Neural cell (in vitro differentiated cells): Measurements from ENCODE around the gene RAB42. TPM values are rescaled to one million over a fixed set of nuclear protein-coding genes. Genes with fewer than 3 reads are reported as not detected.
"Not testable (repeated sequence)": the region's sequence is repeated elsewhere in the genome, so short reads cannot be mapped to it uniquely, and the experiment has no call there.

ENCODE experiments used
- H2AFZ ChIP-seq: fragments of 200-600, 300-800 bp; sonication (generic), shearing (Covaris generic); 2 replicates; pipeline ENCODE4 v1.6.0; 2014; ENCODE audit warnings: low read depth, mild to moderate bottlenecking, antibody characterized with exemption, low read length, moderate library complexity
- H3F3A ChIP-seq: fragments of 200-600 bp; shearing (Covaris generic); 2 replicates; pipeline ENCODE4 v1.6.1; 2016; ENCODE audit warnings: mild to moderate bottlenecking, moderate library complexity, mixed read lengths, antibody characterized with exemption, low read length; ENCODE audit not compliant: insufficient read depth, poor library complexity, severe bottlenecking
- H3K27ac ChIP-seq: fragments of 200-600, 300-800 bp; sonication (generic), shearing (Covaris generic); 2 replicates; pipeline ENCODE4 v1.5.1; 2014; ENCODE audit warnings: mild to moderate bottlenecking, low read length, moderate library complexity
- H3K27me3 ChIP-seq: fragments of 300-800, 200-600 bp; sonication (generic), shearing (Covaris generic); 2 replicates; pipeline ENCODE4 v1.6.0; 2014; ENCODE audit warnings: mild to moderate bottlenecking, low read depth, low read length, moderate library complexity; ENCODE audit not compliant: insufficient read depth
- H3K36me3 ChIP-seq: fragments of 300-800, 200-600 bp; sonication (generic), shearing (Covaris generic); 2 replicates; pipeline ENCODE4 v1.5.1; 2014; ENCODE audit warnings: mild to moderate bottlenecking, antibody characterized with exemption, low read length, moderate library complexity; ENCODE audit not compliant: insufficient read depth
- H3K4me2 ChIP-seq: fragments of 300-800, 200-600 bp; sonication (generic), shearing (Covaris generic); 2 replicates; pipeline ENCODE4 v1.6.0; 2014; ENCODE audit warnings: mild to moderate bottlenecking, low read length
- H3K4me3 ChIP-seq: fragments of 300-800, 200-600 bp; sonication (generic), shearing (Covaris generic); 2 replicates; pipeline ENCODE4 v1.5.1; 2014; ENCODE audit warnings: mild to moderate bottlenecking, low read length, moderate library complexity
- H3K79me2 ChIP-seq: fragments of 200-600 bp; shearing (Covaris generic); replicated peaks from 2 replicates; pipeline ENCODE4 v1.6.0; 2014; ENCODE audit warnings: mild to moderate bottlenecking, low read length, moderate library complexity; ENCODE audit not compliant: insufficient read depth
- H3K9ac ChIP-seq: fragments of 300-800, 200-600 bp; sonication (generic), shearing (Covaris generic); 2 replicates; pipeline ENCODE4 v1.6.1; 2016; ENCODE audit warnings: mild to moderate bottlenecking, low read length, mixed read lengths
- H3K9me2 ChIP-seq: fragments of 200-600 bp; shearing (Covaris generic); 2 replicates; pipeline ENCODE4 v1.6.1; 2016; ENCODE audit warnings: mild to moderate bottlenecking, low read length, mixed read lengths; ENCODE audit not compliant: insufficient read depth
- H3K9me3 ChIP-seq: fragments of 200-600, 300-800 bp; sonication (generic), shearing (Covaris generic); 2 replicates; pipeline ENCODE4 v1.6.1; 2016; ENCODE audit warnings: mild to moderate bottlenecking, mixed run types, low read length, moderate library complexity, mixed read lengths
- H4K20me1 ChIP-seq: fragments of 200-600 bp; shearing (Covaris generic); 2 replicates; pipeline ENCODE4 v1.6.1; 2016; ENCODE audit warnings: mild to moderate bottlenecking, mixed run types; ENCODE audit not compliant: insufficient read depth
- EP300 ChIP-seq: fragments of 450-650 bp; conservative IDR thresholded peaks from 2 replicates; pipeline ENCODE4 v1.6.1; 2014; ENCODE audit warnings: antibody characterized with exemption, mild to moderate bottlenecking, moderate library complexity; ENCODE audit not compliant: poor library complexity, severe bottlenecking
- EZH2 ChIP-seq: fragments of 200-600, 300-800 bp; shearing (Covaris generic), sonication (generic); IDR thresholded peaks from 2 replicates; pipeline ENCODE4 v1.6.1; 2014; ENCODE audit warnings: antibody characterized with exemption, low read length, borderline replicate concordance, mild to moderate bottlenecking; ENCODE audit not compliant: insufficient read depth, poor library complexity, severe bottlenecking
- MXI1 ChIP-seq: fragments of 450-650 bp; conservative IDR thresholded peaks from 2 replicates; pipeline ENCODE4 v1.6.1; 2014; ENCODE audit warnings: antibody characterized with exemption, mild to moderate bottlenecking; ENCODE audit not compliant: poor library complexity, severe bottlenecking
- POLR2AphosphoS5 ChIP-seq: IDR thresholded peaks from 2 replicates; pipeline ENCODE4 v1.6.1; 2012
- RAD21 ChIP-seq: fragments of 450-650 bp; conservative IDR thresholded peaks from 2 replicates; pipeline ENCODE4 v1.6.1; 2014; ENCODE audit warnings: antibody characterized with exemption, mild to moderate bottlenecking, moderate library complexity
- SMC3 ChIP-seq: fragments of 450-650 bp; conservative IDR thresholded peaks from 2 replicates; pipeline ENCODE4 v1.6.1; 2014; ENCODE audit warnings: antibody characterized with exemption, mild to moderate bottlenecking, moderate library complexity; ENCODE audit not compliant: poor library complexity
- TAF1 ChIP-seq: IDR thresholded peaks from 2 replicates; pipeline ENCODE4 v1.6.1; 2012; ENCODE audit warnings: low read depth
- polyA plus RNA-seq: library from polyadenylated mRNA; depleted of rRNA; stranded (reverse); fragments of >200 nt; gene quantifications from 2 replicates; pipeline ENCODE4 v1.2.3, GENCODE V29; 2014
- TF ChIP-seq, protein P1 (sequence below): IDR thresholded peaks from 2 replicates; pipeline ENCODE4 v1.6.1; 2012; ENCODE audit warnings: borderline replicate concordance
- TF ChIP-seq, protein P2 (sequence below): fragments of 450-650 bp; IDR thresholded peaks from 2 replicates; pipeline ENCODE4 v1.5.1; 2014; ENCODE audit warnings: antibody characterized with exemption, mild to moderate bottlenecking, moderate library complexity; ENCODE audit not compliant: poor library complexity, severe bottlenecking

Gene RAB42
- polyA plus RNA-seq, 1 donor from 2014 or later = not detected

DNA sequence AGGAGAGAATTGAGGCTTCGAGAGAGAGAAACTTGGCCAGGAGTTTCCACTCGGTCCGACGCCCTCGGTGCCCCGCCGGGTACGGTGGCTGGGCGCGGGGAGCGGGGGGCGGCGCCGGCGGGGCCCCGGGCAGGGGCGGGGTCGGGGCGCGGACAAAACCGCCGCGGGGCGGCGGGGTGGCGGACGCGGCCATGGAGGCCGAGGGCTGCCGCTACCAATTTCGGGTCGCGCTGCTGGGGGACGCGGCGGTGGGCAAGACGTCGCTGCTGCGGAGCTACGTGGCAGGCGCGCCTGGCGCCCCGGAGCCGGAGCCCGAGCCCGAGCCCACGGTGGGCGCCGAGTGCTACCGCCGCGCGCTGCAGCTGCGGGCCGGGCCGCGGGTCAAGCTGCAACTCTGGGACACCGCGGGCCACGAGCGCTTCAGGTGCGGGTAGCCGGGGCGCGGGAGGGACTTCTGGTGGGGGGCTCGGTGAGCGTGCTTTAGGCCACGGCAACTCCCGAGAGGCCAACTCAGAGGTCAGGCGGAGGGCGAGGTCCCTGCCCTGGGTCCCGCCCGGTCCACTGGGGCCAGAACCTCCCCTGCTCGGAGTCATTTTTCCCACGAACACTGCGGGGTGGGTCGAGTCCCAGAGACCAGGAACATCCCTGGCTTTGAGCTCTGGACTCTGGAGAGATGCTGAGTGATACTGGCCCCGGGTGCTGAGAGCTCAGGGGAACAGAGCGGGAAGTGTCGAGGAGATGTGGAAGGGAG lies 431 bp downstream of the RAB42 start:
- no peaks in the 10 kb centered on the region for H3K9me2 ChIP-seq
- TF ChIP-seq TAF1 (no peak), EP300 (no peak), SMC3 (no peak), RAD21 (no peak), POLR2AphosphoS5 (no peak), EZH2 (no peak), MXI1 (no peak)
- TF ChIP-seq, protein P1, sequence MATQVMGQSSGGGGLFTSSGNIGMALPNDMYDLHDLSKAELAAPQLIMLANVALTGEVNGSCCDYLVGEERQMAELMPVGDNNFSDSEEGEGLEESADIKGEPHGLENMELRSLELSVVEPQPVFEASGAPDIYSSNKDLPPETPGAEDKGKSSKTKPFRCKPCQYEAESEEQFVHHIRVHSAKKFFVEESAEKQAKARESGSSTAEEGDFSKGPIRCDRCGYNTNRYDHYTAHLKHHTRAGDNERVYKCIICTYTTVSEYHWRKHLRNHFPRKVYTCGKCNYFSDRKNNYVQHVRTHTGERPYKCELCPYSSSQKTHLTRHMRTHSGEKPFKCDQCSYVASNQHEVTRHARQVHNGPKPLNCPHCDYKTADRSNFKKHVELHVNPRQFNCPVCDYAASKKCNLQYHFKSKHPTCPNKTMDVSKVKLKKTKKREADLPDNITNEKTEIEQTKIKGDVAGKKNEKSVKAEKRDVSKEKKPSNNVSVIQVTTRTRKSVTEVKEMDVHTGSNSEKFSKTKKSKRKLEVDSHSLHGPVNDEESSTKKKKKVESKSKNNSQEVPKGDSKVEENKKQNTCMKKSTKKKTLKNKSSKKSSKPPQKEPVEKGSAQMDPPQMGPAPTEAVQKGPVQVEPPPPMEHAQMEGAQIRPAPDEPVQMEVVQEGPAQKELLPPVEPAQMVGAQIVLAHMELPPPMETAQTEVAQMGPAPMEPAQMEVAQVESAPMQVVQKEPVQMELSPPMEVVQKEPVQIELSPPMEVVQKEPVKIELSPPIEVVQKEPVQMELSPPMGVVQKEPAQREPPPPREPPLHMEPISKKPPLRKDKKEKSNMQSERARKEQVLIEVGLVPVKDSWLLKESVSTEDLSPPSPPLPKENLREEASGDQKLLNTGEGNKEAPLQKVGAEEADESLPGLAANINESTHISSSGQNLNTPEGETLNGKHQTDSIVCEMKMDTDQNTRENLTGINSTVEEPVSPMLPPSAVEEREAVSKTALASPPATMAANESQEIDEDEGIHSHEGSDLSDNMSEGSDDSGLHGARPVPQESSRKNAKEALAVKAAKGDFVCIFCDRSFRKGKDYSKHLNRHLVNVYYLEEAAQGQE = no peak
- TF ChIP-seq, protein P2, sequence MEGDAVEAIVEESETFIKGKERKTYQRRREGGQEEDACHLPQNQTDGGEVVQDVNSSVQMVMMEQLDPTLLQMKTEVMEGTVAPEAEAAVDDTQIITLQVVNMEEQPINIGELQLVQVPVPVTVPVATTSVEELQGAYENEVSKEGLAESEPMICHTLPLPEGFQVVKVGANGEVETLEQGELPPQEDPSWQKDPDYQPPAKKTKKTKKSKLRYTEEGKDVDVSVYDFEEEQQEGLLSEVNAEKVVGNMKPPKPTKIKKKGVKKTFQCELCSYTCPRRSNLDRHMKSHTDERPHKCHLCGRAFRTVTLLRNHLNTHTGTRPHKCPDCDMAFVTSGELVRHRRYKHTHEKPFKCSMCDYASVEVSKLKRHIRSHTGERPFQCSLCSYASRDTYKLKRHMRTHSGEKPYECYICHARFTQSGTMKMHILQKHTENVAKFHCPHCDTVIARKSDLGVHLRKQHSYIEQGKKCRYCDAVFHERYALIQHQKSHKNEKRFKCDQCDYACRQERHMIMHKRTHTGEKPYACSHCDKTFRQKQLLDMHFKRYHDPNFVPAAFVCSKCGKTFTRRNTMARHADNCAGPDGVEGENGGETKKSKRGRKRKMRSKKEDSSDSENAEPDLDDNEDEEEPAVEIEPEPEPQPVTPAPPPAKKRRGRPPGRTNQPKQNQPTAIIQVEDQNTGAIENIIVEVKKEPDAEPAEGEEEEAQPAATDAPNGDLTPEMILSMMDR = no peak
- H3K9ac ChIP-seq = no peak overlapping the region
- H3K4me2 ChIP-seq = no peak overlapping the region
- no peaks in the 10 kb centered on the region for H3K79me2 ChIP-seq
- H3K9me3 ChIP-seq = no peaks in the 10 kb centered on the region
- H3F3A ChIP-seq = no peaks in the 10 kb centered on the region
- H4K20me1 ChIP-seq = no peaks in the 10 kb centered on the region
- no peaks in the 10 kb centered on the region for H3K36me3 ChIP-seq
- H2AFZ ChIP-seq = no peak overlapping the region
- peaks cover 5% of the 10 kb centered on the region for H3K27me3 ChIP-seq
- peak overlapping the region; percentile 52 for H3K4me3 ChIP-seq
- H3K27ac ChIP-seq = no peak overlapping the region

DNA sequence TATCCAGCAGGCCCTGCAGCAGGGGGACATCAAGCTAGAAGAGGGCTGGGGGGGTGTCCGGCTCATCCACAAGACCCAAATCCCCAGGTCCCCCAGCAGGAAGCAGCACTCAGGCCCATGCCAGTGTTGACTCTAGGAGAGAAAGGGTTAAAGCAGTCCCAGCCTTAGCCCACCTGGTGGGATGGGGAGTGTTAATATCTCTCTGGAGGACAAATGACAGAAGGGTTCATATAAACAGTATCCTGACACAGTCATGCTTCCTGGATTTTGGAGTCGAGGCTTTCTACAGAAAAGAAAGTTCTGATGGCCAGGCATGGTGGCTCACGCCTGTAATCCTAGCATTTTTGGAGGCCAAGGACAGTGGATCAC lies 1.9 kb downstream of the RAB42 start:
- not testable (repeated sequence) for H3K79me2 ChIP-seq, H3K9ac ChIP-seq, H3K9me3 ChIP-seq, H3K9me2 ChIP-seq, H3K27ac ChIP-seq, H3K27me3 ChIP-seq, H3K36me3 ChIP-seq, H3K4me2 ChIP-seq, H4K20me1 ChIP-seq, H3K4me3 ChIP-seq, H3F3A ChIP-seq, H2AFZ ChIP-seq

DNA sequence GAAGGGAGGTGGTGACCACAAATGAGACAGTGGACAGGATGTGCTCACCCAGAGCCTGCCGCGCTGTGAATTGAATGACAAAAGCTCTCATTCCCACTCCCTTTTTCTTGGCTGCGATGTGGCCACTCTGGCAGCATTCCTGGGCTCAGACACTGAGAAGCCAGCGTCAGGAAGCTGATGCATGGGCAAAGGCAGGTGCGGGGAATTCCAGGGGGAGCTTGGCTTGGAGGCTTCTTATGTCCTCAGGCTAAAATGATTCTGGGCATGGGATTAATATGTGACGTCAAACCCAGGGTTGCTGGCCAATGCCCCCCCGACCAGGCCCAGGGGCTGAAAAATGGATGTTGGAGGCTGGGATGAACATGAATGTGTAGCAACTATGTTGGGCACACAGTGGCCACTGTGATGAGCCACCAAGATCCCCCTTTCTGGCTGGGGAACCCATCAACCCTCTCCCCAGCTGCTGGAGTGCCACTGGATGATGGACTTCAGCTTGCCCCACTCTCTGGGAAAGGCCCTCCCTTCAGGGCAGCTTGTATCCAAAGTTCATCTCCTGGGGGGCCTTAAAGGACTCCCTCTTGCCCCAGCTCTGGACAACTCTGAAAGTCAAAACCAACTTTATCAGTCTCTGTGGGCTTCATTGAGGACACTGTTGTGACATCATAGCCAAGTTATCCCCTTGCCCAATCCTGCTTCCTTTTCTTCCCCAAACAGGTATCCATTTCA lies 2.8 kb downstream of the RAB42 start:
- not testable (repeated sequence) for H3K27ac ChIP-seq, H3K79me2 ChIP-seq, H3K9ac ChIP-seq, H3K4me3 ChIP-seq, H3K9me2 ChIP-seq, H3K9me3 ChIP-seq, H2AFZ ChIP-seq, H3K27me3 ChIP-seq, H3K36me3 ChIP-seq, H3F3A ChIP-seq, H3K4me2 ChIP-seq, H4K20me1 ChIP-seq
